ENCODE measurements around the gene LRRC32.

LRRC32 gene

DNA sequence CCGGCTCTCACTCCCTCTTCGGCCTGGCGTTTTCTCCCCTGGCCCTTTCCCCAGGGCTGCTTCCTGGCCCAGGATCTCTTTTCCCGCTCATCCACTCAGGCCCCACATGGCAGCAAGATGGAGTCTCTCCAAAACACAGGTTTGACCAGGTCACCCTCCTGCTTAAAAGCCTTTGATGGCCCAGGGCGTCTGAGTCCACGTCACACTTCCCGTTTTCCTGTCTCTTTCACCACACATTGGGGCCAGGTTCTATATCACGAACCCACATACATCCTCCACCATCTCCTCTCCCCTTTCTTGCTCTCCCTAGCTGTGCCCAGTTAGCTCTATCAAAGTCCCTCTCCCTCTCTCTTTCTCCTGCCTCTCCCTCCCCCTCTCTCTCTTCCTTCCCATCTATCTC is 7.8 kb upstream of the LRRC32 start:
- DNase-seq, result no peak

DNA sequence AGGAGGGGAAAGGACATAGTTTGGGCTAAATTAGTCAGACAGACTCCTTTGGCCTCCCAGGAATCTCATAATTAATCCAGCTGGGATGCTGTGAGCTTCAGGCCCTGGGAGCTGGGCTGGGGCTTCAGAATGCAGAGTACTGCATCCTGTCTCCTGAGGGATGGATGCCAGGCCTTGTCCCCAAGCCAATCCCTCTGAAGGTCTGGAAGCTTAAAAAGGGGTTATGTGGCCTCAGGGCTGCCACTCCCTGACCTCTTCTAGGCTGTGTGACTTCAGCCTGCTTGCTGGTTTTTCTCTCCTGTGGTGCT is 6.9 kb upstream of the LRRC32 start:
- DNase-seq, result no peak

- DNase-seq, result no peak
These were observed 6.3 kb upstream of the LRRC32 start for GRCh38 chr11:76676636-76677457.

- DNase-seq, result no peak
These were observed 4.2 kb upstream of the LRRC32 start for GRCh38 chr11:76674517-76675400.

DNA sequence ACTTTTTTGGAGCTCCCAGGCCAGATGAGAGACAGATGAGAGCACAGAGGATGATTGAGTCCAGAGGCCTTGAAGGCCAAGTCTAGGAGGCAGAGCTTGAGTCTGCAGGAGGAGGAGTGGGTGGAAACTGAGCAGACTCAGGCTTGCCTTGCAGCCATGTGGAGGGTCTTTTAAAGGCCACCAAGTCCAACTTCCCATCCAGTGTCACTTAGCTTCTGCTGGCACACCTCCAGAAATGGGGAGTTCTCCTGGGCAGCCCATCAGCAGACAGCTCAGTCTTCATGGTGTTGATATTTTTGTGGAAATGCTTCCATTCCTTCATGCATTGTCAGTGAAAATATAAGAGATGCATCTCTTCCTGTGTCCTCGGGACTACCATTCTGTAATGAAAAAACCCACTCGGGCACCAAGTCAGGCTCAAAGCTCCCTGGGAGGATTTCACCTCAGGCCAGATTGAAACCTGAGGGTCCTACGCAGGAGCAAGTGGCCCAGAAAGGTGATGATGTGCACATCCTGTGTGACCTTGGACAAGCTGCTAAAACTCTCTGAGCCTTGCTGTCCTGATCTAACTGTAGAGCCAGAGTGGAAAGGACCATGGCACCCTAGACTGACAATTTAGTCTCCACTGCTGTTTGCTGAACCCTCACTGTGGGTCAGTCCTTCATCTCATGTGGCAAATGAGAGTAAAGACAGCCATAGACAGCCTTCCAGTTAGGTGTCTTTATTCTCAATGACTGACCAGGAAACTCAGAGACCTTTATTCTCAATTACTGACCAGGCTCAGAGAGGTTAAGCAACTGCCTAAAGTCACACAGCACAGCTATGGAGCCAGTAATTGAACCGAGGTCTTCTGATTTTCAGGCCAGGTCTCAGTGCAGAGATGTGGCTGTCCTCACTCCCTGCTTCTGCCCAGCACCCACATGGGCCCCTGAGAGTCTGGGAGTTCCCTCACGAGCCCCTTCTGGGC is 2.9 kb upstream of the LRRC32 start:
- DNase-seq, result no peak

GRCh38 chr11:76672431-76673175 is 2.1 kb upstream of the LRRC32 start:
- DNase-seq, result peak; percentile 27 to 56

GRCh38 chr11:76671626-76672309 is 1.2 kb upstream of the LRRC32 start:
- no peak for DNase-seq

DNA sequence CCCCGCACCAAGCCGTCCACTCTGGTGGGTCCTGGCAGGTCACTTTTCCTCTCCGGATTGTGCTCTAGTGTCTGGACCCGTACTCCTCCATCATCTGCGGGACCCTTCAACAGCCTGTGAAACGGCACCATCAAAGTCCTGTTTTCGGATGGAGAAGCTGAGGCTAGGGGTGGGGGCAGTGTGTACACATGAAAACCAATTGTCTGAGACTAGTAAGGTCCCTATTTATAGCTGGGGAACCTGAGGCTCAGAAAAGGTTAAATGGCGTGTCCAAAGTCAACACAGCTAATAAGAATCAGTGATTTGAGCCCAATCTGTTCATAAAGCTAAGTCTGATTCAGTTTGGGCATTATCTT is 668 bp upstream of the LRRC32 start:
- no peak for DNase-seq

DNA sequence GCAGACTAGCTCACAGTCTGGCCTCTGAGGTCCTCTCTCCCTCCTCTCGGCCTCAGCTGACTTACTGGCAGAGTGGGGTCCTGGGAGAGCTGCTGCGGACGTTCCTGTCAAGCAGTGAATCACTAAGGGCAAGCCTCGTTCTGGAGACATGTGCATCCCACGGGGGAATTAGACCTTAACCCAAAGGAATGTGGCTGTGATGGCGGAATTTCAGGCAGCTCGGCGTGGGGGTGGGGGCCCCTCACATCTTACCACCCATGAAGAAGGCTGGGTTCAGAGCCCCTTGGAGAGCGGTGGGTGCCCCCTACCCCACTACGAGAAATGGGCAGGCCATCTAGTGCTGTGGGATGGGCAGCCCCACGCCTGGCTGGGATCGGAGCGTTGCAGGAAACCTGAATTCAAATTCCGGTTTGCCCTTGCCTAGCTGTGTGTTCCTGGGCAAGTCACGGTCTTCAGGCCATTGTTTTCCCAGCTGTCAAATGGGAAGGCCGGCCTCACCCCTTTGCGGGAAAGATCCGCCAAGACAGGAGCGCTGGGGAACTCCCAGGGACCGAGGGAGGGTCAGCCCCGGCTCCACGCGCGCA is 554 bp downstream of the LRRC32 start:
- DNase-seq, result no peak

GRCh38 chr11:76668362-76669155 is 2.0 kb downstream of the LRRC32 start:
- no peak for DNase-seq

DNA sequence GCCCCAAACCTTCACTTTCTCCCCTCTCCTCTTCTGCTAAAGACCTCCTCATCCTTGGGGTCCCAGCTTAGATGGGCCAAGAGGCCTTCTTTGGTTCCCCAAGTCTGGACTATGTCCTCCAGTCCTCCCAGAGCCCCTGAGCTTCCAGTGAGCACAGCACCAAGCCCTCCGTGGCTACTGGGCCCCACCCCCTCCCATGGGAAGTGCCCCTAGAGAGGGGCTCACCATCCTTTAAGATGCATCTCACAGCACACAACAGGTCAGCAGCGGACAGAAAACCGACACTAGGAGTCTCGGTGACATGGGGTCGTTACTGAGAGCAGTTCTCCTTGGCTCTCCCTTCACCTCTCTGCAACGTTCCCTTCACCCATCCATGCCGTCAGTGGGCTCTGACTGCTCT is 2.7 kb downstream of the LRRC32 start:
- no peak for DNase-seq

DNA sequence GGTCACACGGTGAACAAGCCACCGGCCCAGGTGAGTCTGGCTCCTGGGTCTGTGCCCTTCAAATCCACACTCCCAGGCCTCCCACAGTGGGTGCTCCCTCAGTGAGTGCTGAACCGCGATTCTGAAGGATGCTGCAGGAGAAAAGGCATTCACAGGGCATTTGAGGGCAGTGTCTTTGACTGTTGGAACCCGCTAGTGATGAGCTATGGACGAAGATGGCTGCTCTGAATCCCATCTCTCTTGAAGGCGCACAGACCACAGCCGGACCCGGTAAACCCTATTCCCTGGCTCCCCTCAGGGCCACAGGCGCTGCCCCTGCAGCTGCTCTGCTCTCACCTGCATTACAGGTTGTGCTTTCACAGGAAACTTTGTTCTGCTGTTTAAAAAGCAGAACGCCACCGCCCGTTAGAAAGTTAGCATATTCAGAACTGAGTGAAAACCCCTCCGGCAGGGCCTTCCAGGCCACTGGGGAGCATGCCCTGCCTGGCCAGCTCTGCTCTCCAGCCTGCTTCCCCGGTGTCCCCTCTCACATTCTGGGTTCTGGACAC is 3.2 kb downstream of the LRRC32 start:
- no peak for DNase-seq

DNA sequence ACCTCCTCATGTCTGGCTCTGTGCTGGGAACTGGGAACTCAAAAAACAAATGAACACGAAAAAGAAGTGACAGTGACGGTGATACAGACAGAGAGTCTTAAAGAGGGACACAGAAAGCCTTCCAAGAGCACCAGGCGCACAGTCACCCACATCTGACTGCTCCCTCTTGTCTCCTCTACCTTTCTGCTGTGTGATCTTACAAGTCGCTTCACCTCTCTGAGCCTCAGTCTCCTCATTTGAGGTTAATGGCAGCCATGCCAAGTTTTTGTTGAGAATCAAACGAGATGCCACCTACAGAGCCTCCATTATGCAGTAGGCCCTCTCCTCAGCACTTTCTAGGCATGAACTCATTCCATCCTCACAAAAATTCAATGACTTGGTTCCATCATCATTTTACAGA is 3.7 kb downstream of the LRRC32 start:
- DNase-seq, result no peak

- no peak for DNase-seq
These were observed 4.1 kb downstream of the LRRC32 start for GRCh38 chr11:76666408-76666807.

- no peak for DNase-seq
These were observed 4.6 kb downstream of the LRRC32 start for GRCh38 chr11:76665921-76666351.

DNA sequence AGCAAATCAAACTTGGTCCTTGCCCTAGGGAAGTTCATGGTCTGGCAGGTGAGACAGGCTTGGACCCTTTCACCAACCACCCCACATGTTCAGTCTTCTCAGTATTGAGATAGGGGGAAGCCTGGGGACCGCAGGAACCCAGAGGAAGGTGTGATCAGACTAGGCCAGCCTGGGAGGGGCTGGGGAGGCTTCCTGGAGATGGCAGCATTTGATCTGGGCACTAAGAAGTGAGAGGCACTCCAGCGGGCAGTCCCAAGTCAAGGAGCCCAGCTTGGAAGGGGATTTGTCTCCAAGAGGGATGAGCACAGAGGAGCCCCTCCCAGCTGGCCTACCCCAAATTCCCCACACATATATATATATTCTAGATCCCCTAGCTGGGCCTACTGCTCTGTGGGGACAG is 5.4 kb downstream of the LRRC32 start:
- DNase-seq, result no peak

GRCh38 chr11:76664578-76665061 is 5.9 kb downstream of the LRRC32 start:
- DNase-seq, result no peak

GRCh38 chr11:76663912-76664440 is 6.6 kb downstream of the LRRC32 start:
- no peak for DNase-seq

DNA sequence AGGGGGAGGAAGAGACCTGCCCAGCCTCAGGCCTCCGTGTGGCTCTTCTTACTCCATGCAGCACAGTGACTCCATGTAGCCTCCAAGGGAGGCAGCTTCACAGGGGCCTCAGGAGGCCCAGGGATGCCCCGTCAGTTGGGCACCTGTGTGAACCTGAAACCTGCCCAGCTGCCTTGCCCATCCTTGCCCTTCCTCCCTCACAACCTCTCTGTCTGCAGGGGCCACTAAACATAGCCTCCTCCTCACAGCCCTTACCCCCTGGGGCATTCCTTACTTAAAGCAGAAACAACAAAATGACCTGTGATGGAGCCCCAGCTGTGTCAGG is 7.1 kb downstream of the LRRC32 start:
- DNase-seq, result no peak
